Neural cell (in vitro differentiated cells): ENCODE results near the gene GNA15. TPM values are rescaled to one million over a fixed set of nuclear protein-coding genes. Genes with fewer than 3 reads are reported as not detected.

Experiments used
- H2AFZ ChIP-seq: fragments of 200-600, 300-800 bp; sonication (generic), shearing (Covaris generic); 2 replicates; pipeline ENCODE4 v1.6.0; 2014; ENCODE audit warnings: low read depth, mild to moderate bottlenecking, antibody characterized with exemption, low read length, moderate library complexity
- H3F3A ChIP-seq: fragments of 200-600 bp; shearing (Covaris generic); 2 replicates; pipeline ENCODE4 v1.6.1; 2016; ENCODE audit warnings: mild to moderate bottlenecking, moderate library complexity, mixed read lengths, antibody characterized with exemption, low read length; ENCODE audit not compliant: insufficient read depth, poor library complexity, severe bottlenecking
- H3K27ac ChIP-seq: fragments of 200-600, 300-800 bp; sonication (generic), shearing (Covaris generic); 2 replicates; pipeline ENCODE4 v1.5.1; 2014; ENCODE audit warnings: mild to moderate bottlenecking, low read length, moderate library complexity
- H3K27me3 ChIP-seq: fragments of 300-800, 200-600 bp; sonication (generic), shearing (Covaris generic); 2 replicates; pipeline ENCODE4 v1.6.0; 2014; ENCODE audit warnings: mild to moderate bottlenecking, low read depth, low read length, moderate library complexity; ENCODE audit not compliant: insufficient read depth
- H3K36me3 ChIP-seq: fragments of 300-800, 200-600 bp; sonication (generic), shearing (Covaris generic); 2 replicates; pipeline ENCODE4 v1.5.1; 2014; ENCODE audit warnings: mild to moderate bottlenecking, antibody characterized with exemption, low read length, moderate library complexity; ENCODE audit not compliant: insufficient read depth
- H3K4me2 ChIP-seq: fragments of 300-800, 200-600 bp; sonication (generic), shearing (Covaris generic); 2 replicates; pipeline ENCODE4 v1.6.0; 2014; ENCODE audit warnings: mild to moderate bottlenecking, low read length
- H3K4me3 ChIP-seq: fragments of 300-800, 200-600 bp; sonication (generic), shearing (Covaris generic); 2 replicates; pipeline ENCODE4 v1.5.1; 2014; ENCODE audit warnings: mild to moderate bottlenecking, low read length, moderate library complexity
- H3K79me2 ChIP-seq: fragments of 200-600 bp; shearing (Covaris generic); replicated peaks from 2 replicates; pipeline ENCODE4 v1.6.0; 2014; ENCODE audit warnings: mild to moderate bottlenecking, low read length, moderate library complexity; ENCODE audit not compliant: insufficient read depth
- H3K9ac ChIP-seq: fragments of 300-800, 200-600 bp; sonication (generic), shearing (Covaris generic); 2 replicates; pipeline ENCODE4 v1.6.1; 2016; ENCODE audit warnings: mild to moderate bottlenecking, low read length, mixed read lengths
- H3K9me2 ChIP-seq: fragments of 200-600 bp; shearing (Covaris generic); 2 replicates; pipeline ENCODE4 v1.6.1; 2016; ENCODE audit warnings: mild to moderate bottlenecking, low read length, mixed read lengths; ENCODE audit not compliant: insufficient read depth
- H3K9me3 ChIP-seq: fragments of 200-600, 300-800 bp; sonication (generic), shearing (Covaris generic); 2 replicates; pipeline ENCODE4 v1.6.1; 2016; ENCODE audit warnings: mild to moderate bottlenecking, mixed run types, low read length, moderate library complexity, mixed read lengths
- H4K20me1 ChIP-seq: fragments of 200-600 bp; shearing (Covaris generic); 2 replicates; pipeline ENCODE4 v1.6.1; 2016; ENCODE audit warnings: mild to moderate bottlenecking, mixed run types; ENCODE audit not compliant: insufficient read depth
- CTCF ChIP-seq: fragments of 450-650 bp; IDR thresholded peaks from 2 replicates; pipeline ENCODE4 v1.5.1; 2014; ENCODE audit warnings: antibody characterized with exemption, mild to moderate bottlenecking, moderate library complexity; ENCODE audit not compliant: poor library complexity, severe bottlenecking
- EP300 ChIP-seq: fragments of 450-650 bp; conservative IDR thresholded peaks from 2 replicates; pipeline ENCODE4 v1.6.1; 2014; ENCODE audit warnings: antibody characterized with exemption, mild to moderate bottlenecking, moderate library complexity; ENCODE audit not compliant: poor library complexity, severe bottlenecking
- EZH2 ChIP-seq: fragments of 200-600, 300-800 bp; shearing (Covaris generic), sonication (generic); IDR thresholded peaks from 2 replicates; pipeline ENCODE4 v1.6.1; 2014; ENCODE audit warnings: antibody characterized with exemption, low read length, borderline replicate concordance, mild to moderate bottlenecking; ENCODE audit not compliant: insufficient read depth, poor library complexity, severe bottlenecking
- MXI1 ChIP-seq: fragments of 450-650 bp; conservative IDR thresholded peaks from 2 replicates; pipeline ENCODE4 v1.6.1; 2014; ENCODE audit warnings: antibody characterized with exemption, mild to moderate bottlenecking; ENCODE audit not compliant: poor library complexity, severe bottlenecking
- POLR2AphosphoS5 ChIP-seq: IDR thresholded peaks from 2 replicates; pipeline ENCODE4 v1.6.1; 2012
- RAD21 ChIP-seq: fragments of 450-650 bp; conservative IDR thresholded peaks from 2 replicates; pipeline ENCODE4 v1.6.1; 2014; ENCODE audit warnings: antibody characterized with exemption, mild to moderate bottlenecking, moderate library complexity
- REST ChIP-seq: IDR thresholded peaks from 2 replicates; pipeline ENCODE4 v1.6.1; 2012; ENCODE audit warnings: borderline replicate concordance
- SMC3 ChIP-seq: fragments of 450-650 bp; conservative IDR thresholded peaks from 2 replicates; pipeline ENCODE4 v1.6.1; 2014; ENCODE audit warnings: antibody characterized with exemption, mild to moderate bottlenecking, moderate library complexity; ENCODE audit not compliant: poor library complexity
- TAF1 ChIP-seq: IDR thresholded peaks from 2 replicates; pipeline ENCODE4 v1.6.1; 2012; ENCODE audit warnings: low read depth
- polyA plus RNA-seq: library from polyadenylated mRNA; depleted of rRNA; stranded (reverse); fragments of >200 nt; gene quantifications from 2 replicates; pipeline ENCODE4 v1.2.3, GENCODE V29; 2014

The GNA15 gene
- polyA plus RNA-seq, 1 donor from 2014 or later: not detected

- Histone ChIP-seq H3K9me2 (no peaks in the 10 kb centered on the region), H3F3A (no peaks in the 10 kb centered on the region), H2AFZ (no peak overlapping the region), H3K27ac (no peak overlapping the region), H3K9me3 (no peaks in the 10 kb centered on the region), H3K4me3 (no peak overlapping the region), H3K27me3 (no peaks in the 10 kb centered on the region), H3K9ac (no peak overlapping the region), H3K36me3 (no peaks in the 10 kb centered on the region), H3K4me2 (no peak overlapping the region), H4K20me1 (no peaks in the 10 kb centered on the region), H3K79me2 (no peaks in the 10 kb centered on the region)
- no peak for TF ChIP-seq POLR2AphosphoS5
- no peak for TF ChIP-seq EP300
- no peak for TF ChIP-seq RAD21
- TF ChIP-seq REST: no peak
- no peak for TF ChIP-seq CTCF
- TF ChIP-seq TAF1: no peak
Observed at GRCh38 chr19:3211191-3211590, 75.4 kb downstream of the GNA15 start.

- Histone ChIP-seq H3F3A (no peaks in the 10 kb centered on the region), H3K4me3 (no peak overlapping the region)
- no peak for TF ChIP-seq MXI1
- TF ChIP-seq REST: no peak
- TF ChIP-seq TAF1: no peak
- no peak for TF ChIP-seq RAD21
- no peak for TF ChIP-seq SMC3
- no peak for TF ChIP-seq CTCF
- no peak for TF ChIP-seq EP300
- no peak for TF ChIP-seq POLR2AphosphoS5
- no peak for TF ChIP-seq EZH2
Observed at GRCh38 chr19:3213159-3213558, 77.3 kb downstream of the GNA15 start.

More at GRCh38 chr19:3213159-3213558, 77.3 kb downstream of the GNA15 start:
- no peaks in the 10 kb centered on the region for H3K9me2 ChIP-seq
- H2AFZ ChIP-seq: no peak overlapping the region
- H3K27me3 ChIP-seq: no peaks in the 10 kb centered on the region
- no peaks in the 10 kb centered on the region for H3K36me3 ChIP-seq
- no peak overlapping the region for H3K9ac ChIP-seq
- H3K4me2 ChIP-seq: no peak overlapping the region
- no peaks in the 10 kb centered on the region for H3K79me2 ChIP-seq
- no peaks in the 10 kb centered on the region for H3K9me3 ChIP-seq
- H4K20me1 ChIP-seq: no peaks in the 10 kb centered on the region
- no peak overlapping the region for H3K27ac ChIP-seq
